B cell (primary cell): ENCODE results near the gene ZP3.
"Not testable (repeated sequence)": the region's sequence is repeated elsewhere in the genome, so short reads cannot be mapped to it uniquely, and the experiment has no call there.

Experiments used
- EZH2 ChIP-seq: IDR thresholded peaks from 2 replicates; pipeline ENCODE4 v1.6.1; 2012; ENCODE audit warnings: borderline replicate concordance, low read depth, mild to moderate bottlenecking, moderate library complexity, low read length; ENCODE audit not compliant: insufficient read depth, poor library complexity, severe bottlenecking
- TF ChIP-seq, protein P1 (sequence below): fragments of 200-600 bp; IDR thresholded peaks from one replicate; pipeline ENCODE4 v1.8.0; 2022; ENCODE audit warnings: antibody characterized with exemption, mild to moderate bottlenecking

DNA sequence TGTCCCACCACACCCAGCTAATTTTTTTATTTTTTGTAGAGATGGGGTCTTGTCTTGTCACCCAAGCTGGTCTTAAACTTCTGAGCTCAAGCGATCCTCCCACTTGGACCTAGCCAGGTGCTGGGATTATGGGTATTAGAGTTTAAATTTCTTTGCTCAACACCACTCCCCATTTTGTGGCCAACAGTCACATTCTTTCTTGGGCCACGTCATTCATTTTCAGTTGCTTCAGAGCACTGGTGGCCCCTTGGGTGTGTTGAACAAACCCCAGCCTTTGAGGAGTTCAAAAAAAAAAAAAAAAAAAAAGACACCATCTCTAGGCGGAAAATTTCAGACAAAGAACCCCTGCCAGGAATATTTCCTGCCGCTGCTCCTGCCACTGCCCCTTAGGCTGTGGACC is 32.3 kb downstream of the ZP3 start:
- TF ChIP-seq, protein P1, sequence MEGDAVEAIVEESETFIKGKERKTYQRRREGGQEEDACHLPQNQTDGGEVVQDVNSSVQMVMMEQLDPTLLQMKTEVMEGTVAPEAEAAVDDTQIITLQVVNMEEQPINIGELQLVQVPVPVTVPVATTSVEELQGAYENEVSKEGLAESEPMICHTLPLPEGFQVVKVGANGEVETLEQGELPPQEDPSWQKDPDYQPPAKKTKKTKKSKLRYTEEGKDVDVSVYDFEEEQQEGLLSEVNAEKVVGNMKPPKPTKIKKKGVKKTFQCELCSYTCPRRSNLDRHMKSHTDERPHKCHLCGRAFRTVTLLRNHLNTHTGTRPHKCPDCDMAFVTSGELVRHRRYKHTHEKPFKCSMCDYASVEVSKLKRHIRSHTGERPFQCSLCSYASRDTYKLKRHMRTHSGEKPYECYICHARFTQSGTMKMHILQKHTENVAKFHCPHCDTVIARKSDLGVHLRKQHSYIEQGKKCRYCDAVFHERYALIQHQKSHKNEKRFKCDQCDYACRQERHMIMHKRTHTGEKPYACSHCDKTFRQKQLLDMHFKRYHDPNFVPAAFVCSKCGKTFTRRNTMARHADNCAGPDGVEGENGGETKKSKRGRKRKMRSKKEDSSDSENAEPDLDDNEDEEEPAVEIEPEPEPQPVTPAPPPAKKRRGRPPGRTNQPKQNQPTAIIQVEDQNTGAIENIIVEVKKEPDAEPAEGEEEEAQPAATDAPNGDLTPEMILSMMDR: not testable (repeated sequence)
- not testable (repeated sequence) for TF ChIP-seq EZH2
